Liver (tissue), 9 donors: ENCODE measurements around the gene UBASH3B. TPM values are rescaled to one million over a fixed set of nuclear protein-coding genes. Genes with fewer than 3 reads are reported as not detected.

Experiments used
- DNase-seq: peaks from one replicate; pipeline ENCODE4 v3.0.0-alpha.2; 2017; ENCODE audit warnings: low spot score
- H3K27ac ChIP-seq, 2 donors: one replicate each; pipeline ENCODE4 v1.7.0; 2013; ENCODE audit warnings: inconsistent platforms in 2 of 2, low read length in 2 of 2, control low read depth in 1 of 2, low read depth in 1 of 2, mild to moderate bottlenecking in 1 of 2
- H3K27me3 ChIP-seq, 4 donors: one replicate each; pipeline versions ENCODE4 v1.6.1 to v1.7.0; 2013; ENCODE audit warnings: low read length in 3 of 4, inconsistent platforms in 1 of 4, mild to moderate bottlenecking in 1 of 4, moderate library complexity in 1 of 4; ENCODE audit not compliant: control insufficient read depth in 4 of 4, insufficient read depth in 4 of 4
- H3K36me3 ChIP-seq, 4 donors: one replicate each; pipeline versions ENCODE4 v1.6.1 to v1.7.0; 2013; ENCODE audit warnings: low read length in 3 of 4, mild to moderate bottlenecking in 3 of 4, low read depth in 1 of 4, moderate library complexity in 1 of 4; ENCODE audit not compliant: control insufficient read depth in 4 of 4, insufficient read depth in 3 of 4
- H3K4me1 ChIP-seq, 4 donors: one replicate each; pipeline versions ENCODE4 v1.6.1 to v1.7.0; 2013; ENCODE audit warnings: low read length in 3 of 4, mild to moderate bottlenecking in 3 of 4, moderate library complexity in 1 of 4; ENCODE audit not compliant: control insufficient read depth in 4 of 4, insufficient read depth in 4 of 4
- H3K4me3 ChIP-seq, 3 donors: one replicate each; pipeline versions ENCODE4 v1.6.1 to v1.7.0; 2013; ENCODE audit warnings: low read length in 3 of 3, control low read depth in 1 of 3, low read depth in 1 of 3, mild to moderate bottlenecking in 1 of 3
- H3K9ac ChIP-seq, 2 donors: one replicate each; pipeline ENCODE4 v1.7.0; 2013; ENCODE audit warnings: low read length in 2 of 2, mild to moderate bottlenecking in 2 of 2, moderate library complexity in 2 of 2, control low read depth in 1 of 2, low read depth in 1 of 2
- H3K9me3 ChIP-seq, 4 donors: one replicate each; pipeline versions ENCODE4 v1.6.1 to v1.7.0; 2013; ENCODE audit warnings: low read length in 3 of 4; ENCODE audit not compliant: control insufficient read depth in 4 of 4
- EGR1 ChIP-seq, 2 donors: IDR thresholded peaks; 2 replicates each; pipeline ENCODE4 v1.6.1; 2016 to 2018; ENCODE audit warnings: antibody characterized with exemption in 2 of 2, low read depth in 2 of 2
- FOXA1 ChIP-seq: IDR thresholded peaks from 2 replicates; pipeline ENCODE4 v1.6.1; 2016; ENCODE audit warnings: antibody characterized with exemption
- FOXA2 ChIP-seq: IDR thresholded peaks from 2 replicates; pipeline ENCODE4 v1.6.1; 2016; ENCODE audit warnings: antibody characterized with exemption
- GABPA ChIP-seq, 2 donors: IDR thresholded peaks in 1 of 2; conservative IDR thresholded peaks in 1 of 2; 2 replicates each; pipeline ENCODE4 v1.6.1; 2016; ENCODE audit warnings: antibody characterized with exemption in 2 of 2, mild to moderate bottlenecking in 1 of 2, moderate library complexity in 1 of 2
- HNF4A ChIP-seq, 2 donors: conservative IDR thresholded peaks; 2 replicates each; pipeline ENCODE4 v1.6.1; 2016; ENCODE audit warnings: antibody characterized with exemption in 2 of 2, mild to moderate bottlenecking in 2 of 2
- HNF4G ChIP-seq: IDR thresholded peaks from 2 replicates; pipeline ENCODE4 v1.6.1; 2016; ENCODE audit warnings: antibody characterized with exemption
- JUND ChIP-seq, 2 donors: IDR thresholded peaks; 2 replicates each; pipeline ENCODE4 v1.6.1; 2016; ENCODE audit warnings: antibody characterized with exemption in 2 of 2
- NR2F2 ChIP-seq: IDR thresholded peaks from 2 replicates; pipeline ENCODE4 v1.6.1; 2016; ENCODE audit warnings: antibody characterized with exemption
- RAD21 ChIP-seq, 2 donors: IDR thresholded peaks; 2 replicates each; pipeline ENCODE4 v1.6.1; 2016; ENCODE audit warnings: antibody characterized with exemption in 2 of 2, mild to moderate bottlenecking in 2 of 2
- RXRA ChIP-seq, 2 donors: IDR thresholded peaks; 2 replicates each; pipeline ENCODE4 v1.6.1; 2017 to 2018; ENCODE audit warnings: antibody characterized with exemption in 2 of 2, mild to moderate bottlenecking in 1 of 2
- SP1 ChIP-seq: IDR thresholded peaks from 2 replicates; pipeline ENCODE4 v1.6.1; 2018; ENCODE audit warnings: antibody characterized with exemption, mild to moderate bottlenecking
- TAF1 ChIP-seq: conservative IDR thresholded peaks from 2 replicates; pipeline ENCODE4 v1.6.1; 2016; ENCODE audit warnings: antibody characterized with exemption, mild to moderate bottlenecking
- YY1 ChIP-seq: IDR thresholded peaks from 2 replicates; pipeline ENCODE4 v1.6.1; 2016; ENCODE audit warnings: antibody characterized with exemption, mild to moderate bottlenecking
- WGBS: extraction: QIAGEN DNeasy Blood & Tissue Kit; methylation state at CpG from one replicate; pipeline ENCODE4 v1.1.7; 2013; 5-methylcytosine and 5-hydroxymethylcytosine counted together
- polyA plus RNA-seq, 2 donors: library from polyadenylated mRNA; stranded (reverse) in 1 of 2; unstranded in 1 of 2; fragments of 200-250 nt in 1 of 2; fragments of >200 nt in 1 of 2; fragmentation: Nextera tagmentation in 1 of 2; extraction: Ambion mirVana in 1 of 2; gene quantifications; one replicate each; pipeline versions ENCODE4 v1.2.1 to v1.2.3, GENCODE V29; 2013 to 2015
- total RNA-seq, 2 donors: library from RNA; depleted of rRNA; stranded (reverse); fragments of >200 nt; gene quantifications; one replicate each; pipeline ENCODE4 v1.2.3, GENCODE V29; 2014
- TF ChIP-seq, protein P1 (sequence below): IDR thresholded peaks from 2 replicates; pipeline ENCODE4 v1.6.1; 2016; ENCODE audit warnings: antibody characterized with exemption
- TF ChIP-seq, protein P2 (sequence below): fragments of 150-350 bp; IDR thresholded peaks from 2 replicates; pipeline ENCODE4 v1.5.1; 2017; ENCODE audit warnings: improper control_type of control experiment, low read depth, low read length; ENCODE audit not compliant: missing input control
- TF ChIP-seq, protein P3 (sequence below): IDR thresholded peaks from 2 replicates; pipeline ENCODE4 v1.6.1; 2016; ENCODE audit warnings: antibody characterized with exemption
- TF ChIP-seq, protein P4 (sequence below): IDR thresholded peaks from 2 replicates; pipeline ENCODE4 v1.6.1; 2016; ENCODE audit warnings: antibody characterized with exemption
- TF ChIP-seq, protein P5 (sequence below): IDR thresholded peaks from 2 replicates; pipeline ENCODE4 v1.6.1; 2016; ENCODE audit warnings: antibody characterized with exemption, mild to moderate bottlenecking
- donor health status: healthy.
- donor health status: healthy.
- donor health status: healthy.
- donor health status: healthy.
- donor health status: healthy.

UBASH3B gene
- total and polyA plus RNA-seq, 4 donors: 0.48 to 5.5 (median 2.5) TPM

DNA sequence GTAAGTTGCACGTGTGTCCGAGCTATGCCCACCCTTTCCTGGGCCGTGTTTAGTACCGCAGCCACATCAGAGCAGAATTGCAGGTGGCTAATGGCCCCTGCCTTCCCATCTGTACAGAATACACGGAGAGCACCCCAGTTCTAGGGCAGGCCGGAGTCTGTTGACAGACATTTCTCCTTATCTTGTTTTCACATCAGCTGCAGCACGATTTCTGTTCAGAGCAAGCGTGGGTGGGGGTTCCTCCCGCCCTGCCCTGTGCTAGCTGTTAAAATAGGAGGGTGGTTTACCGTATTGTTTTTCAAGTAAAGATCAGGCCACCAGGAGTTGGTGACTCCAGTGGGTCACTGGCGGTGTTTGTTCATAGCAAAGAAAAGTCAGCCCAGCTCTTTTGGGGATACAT is 41.1 kb downstream of the UBASH3B start (continued):
- TF ChIP-seq, protein P1, sequence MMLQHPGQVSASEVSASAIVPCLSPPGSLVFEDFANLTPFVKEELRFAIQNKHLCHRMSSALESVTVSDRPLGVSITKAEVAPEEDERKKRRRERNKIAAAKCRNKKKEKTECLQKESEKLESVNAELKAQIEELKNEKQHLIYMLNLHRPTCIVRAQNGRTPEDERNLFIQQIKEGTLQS: no peak
- TF ChIP-seq EGR1 (IDR thresholded peaks at IDR 0.05; ENCODE audit: low read depth in 2 of 2): no peak
- TF ChIP-seq, protein P2, sequence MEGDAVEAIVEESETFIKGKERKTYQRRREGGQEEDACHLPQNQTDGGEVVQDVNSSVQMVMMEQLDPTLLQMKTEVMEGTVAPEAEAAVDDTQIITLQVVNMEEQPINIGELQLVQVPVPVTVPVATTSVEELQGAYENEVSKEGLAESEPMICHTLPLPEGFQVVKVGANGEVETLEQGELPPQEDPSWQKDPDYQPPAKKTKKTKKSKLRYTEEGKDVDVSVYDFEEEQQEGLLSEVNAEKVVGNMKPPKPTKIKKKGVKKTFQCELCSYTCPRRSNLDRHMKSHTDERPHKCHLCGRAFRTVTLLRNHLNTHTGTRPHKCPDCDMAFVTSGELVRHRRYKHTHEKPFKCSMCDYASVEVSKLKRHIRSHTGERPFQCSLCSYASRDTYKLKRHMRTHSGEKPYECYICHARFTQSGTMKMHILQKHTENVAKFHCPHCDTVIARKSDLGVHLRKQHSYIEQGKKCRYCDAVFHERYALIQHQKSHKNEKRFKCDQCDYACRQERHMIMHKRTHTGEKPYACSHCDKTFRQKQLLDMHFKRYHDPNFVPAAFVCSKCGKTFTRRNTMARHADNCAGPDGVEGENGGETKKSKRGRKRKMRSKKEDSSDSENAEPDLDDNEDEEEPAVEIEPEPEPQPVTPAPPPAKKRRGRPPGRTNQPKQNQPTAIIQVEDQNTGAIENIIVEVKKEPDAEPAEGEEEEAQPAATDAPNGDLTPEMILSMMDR: no peak
- no peak for TF ChIP-seq FOXA2
- TF ChIP-seq NR2F2: no peak

DNA sequence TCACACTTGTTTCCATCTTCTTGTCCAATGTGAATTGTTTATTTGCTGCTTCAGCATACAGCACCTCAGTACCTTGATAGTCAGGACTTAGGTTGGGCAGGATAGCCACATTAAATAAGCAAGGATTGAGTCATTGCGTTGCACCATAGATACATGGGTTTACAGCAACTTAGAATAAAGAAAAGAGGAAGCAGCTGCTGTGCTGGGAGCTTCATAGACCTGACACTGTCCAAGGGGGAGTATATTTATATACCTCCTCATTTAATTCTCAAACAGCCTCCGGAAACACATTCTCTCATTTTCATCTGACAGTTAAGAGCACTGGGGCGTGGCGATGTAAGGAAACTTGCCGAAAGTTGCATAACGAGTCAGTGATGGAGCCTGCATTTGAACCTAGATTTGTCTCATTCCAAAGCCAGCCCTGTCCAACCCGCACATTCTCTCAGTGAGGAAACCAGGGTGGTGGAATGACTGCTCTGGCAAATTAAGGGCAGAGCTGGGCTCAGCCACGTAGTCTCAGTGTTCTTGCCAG is 42.2 kb downstream of the UBASH3B start:
- Histone ChIP-seq H3K27me3 (no peaks in the 10 kb centered on the region), H3K4me3 (no peak overlapping the region), H3K36me3 (no peaks in the 10 kb centered on the region), H3K4me1 (no peaks in the 10 kb centered on the region), H3K27ac (no peak overlapping the region), H3K9me3 (no peaks in the 10 kb centered on the region), H3K9ac (no peak overlapping the region)
- 78% methylated on average over 8 of the region's 8 CpGs for WGBS
- DNase-seq: no peak
- no peak for TF ChIP-seq GABPA (IDR thresholded peaks at IDR 0.05 in 1 of 2, conservative IDR thresholded peaks at IDR 0.05 in 1 of 2)
- TF ChIP-seq, protein P3, sequence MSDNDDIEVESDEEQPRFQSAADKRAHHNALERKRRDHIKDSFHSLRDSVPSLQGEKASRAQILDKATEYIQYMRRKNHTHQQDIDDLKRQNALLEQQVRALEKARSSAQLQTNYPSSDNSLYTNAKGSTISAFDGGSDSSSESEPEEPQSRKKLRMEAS: no peak
- no peak for TF ChIP-seq HNF4A (conservative IDR thresholded peaks at IDR 0.05)
- no peak for TF ChIP-seq JUND (IDR thresholded peaks at IDR 0.05)
- TF ChIP-seq, protein P4, sequence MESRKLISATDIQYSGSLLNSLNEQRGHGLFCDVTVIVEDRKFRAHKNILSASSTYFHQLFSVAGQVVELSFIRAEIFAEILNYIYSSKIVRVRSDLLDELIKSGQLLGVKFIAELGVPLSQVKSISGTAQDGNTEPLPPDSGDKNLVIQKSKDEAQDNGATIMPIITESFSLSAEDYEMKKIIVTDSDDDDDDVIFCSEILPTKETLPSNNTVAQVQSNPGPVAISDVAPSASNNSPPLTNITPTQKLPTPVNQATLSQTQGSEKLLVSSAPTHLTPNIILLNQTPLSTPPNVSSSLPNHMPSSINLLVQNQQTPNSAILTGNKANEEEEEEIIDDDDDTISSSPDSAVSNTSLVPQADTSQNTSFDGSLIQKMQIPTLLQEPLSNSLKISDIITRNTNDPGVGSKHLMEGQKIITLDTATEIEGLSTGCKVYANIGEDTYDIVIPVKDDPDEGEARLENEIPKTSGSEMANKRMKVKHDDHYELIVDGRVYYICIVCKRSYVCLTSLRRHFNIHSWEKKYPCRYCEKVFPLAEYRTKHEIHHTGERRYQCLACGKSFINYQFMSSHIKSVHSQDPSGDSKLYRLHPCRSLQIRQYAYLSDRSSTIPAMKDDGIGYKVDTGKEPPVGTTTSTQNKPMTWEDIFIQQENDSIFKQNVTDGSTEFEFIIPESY: no peak
- TF ChIP-seq, protein P1: no peak
- no peak for TF ChIP-seq FOXA1
- TF ChIP-seq TAF1: no peak
- TF ChIP-seq EGR1 (IDR thresholded peaks at IDR 0.05; ENCODE audit: low read depth in 2 of 2): no peak
- TF ChIP-seq RXRA (IDR thresholded peaks at IDR 0.05): no peak
- TF ChIP-seq YY1: no peak
- TF ChIP-seq SP1: no peak
- no peak for TF ChIP-seq HNF4G
- TF ChIP-seq RAD21 (IDR thresholded peaks at IDR 0.05): no peak
- TF ChIP-seq, protein P5, sequence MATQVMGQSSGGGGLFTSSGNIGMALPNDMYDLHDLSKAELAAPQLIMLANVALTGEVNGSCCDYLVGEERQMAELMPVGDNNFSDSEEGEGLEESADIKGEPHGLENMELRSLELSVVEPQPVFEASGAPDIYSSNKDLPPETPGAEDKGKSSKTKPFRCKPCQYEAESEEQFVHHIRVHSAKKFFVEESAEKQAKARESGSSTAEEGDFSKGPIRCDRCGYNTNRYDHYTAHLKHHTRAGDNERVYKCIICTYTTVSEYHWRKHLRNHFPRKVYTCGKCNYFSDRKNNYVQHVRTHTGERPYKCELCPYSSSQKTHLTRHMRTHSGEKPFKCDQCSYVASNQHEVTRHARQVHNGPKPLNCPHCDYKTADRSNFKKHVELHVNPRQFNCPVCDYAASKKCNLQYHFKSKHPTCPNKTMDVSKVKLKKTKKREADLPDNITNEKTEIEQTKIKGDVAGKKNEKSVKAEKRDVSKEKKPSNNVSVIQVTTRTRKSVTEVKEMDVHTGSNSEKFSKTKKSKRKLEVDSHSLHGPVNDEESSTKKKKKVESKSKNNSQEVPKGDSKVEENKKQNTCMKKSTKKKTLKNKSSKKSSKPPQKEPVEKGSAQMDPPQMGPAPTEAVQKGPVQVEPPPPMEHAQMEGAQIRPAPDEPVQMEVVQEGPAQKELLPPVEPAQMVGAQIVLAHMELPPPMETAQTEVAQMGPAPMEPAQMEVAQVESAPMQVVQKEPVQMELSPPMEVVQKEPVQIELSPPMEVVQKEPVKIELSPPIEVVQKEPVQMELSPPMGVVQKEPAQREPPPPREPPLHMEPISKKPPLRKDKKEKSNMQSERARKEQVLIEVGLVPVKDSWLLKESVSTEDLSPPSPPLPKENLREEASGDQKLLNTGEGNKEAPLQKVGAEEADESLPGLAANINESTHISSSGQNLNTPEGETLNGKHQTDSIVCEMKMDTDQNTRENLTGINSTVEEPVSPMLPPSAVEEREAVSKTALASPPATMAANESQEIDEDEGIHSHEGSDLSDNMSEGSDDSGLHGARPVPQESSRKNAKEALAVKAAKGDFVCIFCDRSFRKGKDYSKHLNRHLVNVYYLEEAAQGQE: no peak
- no peak for TF ChIP-seq FOXA2
- TF ChIP-seq NR2F2: no peak
- TF ChIP-seq, protein P2: no peak
